CD14-positive monocyte (primary cell): Measurements from ENCODE around the gene TTC28. TPM values are rescaled to one million over a fixed set of nuclear protein-coding genes. Genes with fewer than 3 reads are reported as not detected.

Source experiments
- DNase-seq, 3 donors: peaks; one replicate each; pipeline ENCODE4 v3.0.0-alpha.2; 2011 to 2022
- H2AFZ ChIP-seq: 2 replicates; pipeline ENCODE4 v1.6.0; 2012; ENCODE audit warnings: mild to moderate bottlenecking, low read depth, low read length, inconsistent platforms; ENCODE audit not compliant: insufficient read depth, poor library complexity, severe bottlenecking
- H3K27ac ChIP-seq, 2 donors: 1 replicate in 1 of 2; 2 replicates in 1 of 2; pipeline ENCODE4 v1.5.1; 2012 to 2013; ENCODE audit warnings: low read length in 2 of 2, control low read depth in 1 of 2, inconsistent platforms in 1 of 2, low read depth in 1 of 2, mild to moderate bottlenecking in 1 of 2
- H3K27me3 ChIP-seq, 2 donors: one replicate each; pipeline versions ENCODE4 v1.6.0 to v1.6.1; 2011 to 2013; ENCODE audit warnings: low read length in 2 of 2; ENCODE audit not compliant: control insufficient read depth in 2 of 2, insufficient read depth in 2 of 2
- H3K36me3 ChIP-seq, 2 donors: replicated peaks in 1 of 2; 1 replicate in 1 of 2; 2 replicates in 1 of 2; pipeline versions ENCODE4 v1.5.1 to v1.6.1; 2012 to 2013; ENCODE audit warnings: low read length in 2 of 2, control low read depth in 1 of 2, inconsistent platforms in 1 of 2, mild to moderate bottlenecking in 1 of 2; ENCODE audit not compliant: insufficient read depth in 2 of 2, control insufficient read depth in 1 of 2
- H3K4me1 ChIP-seq, 2 donors: 1 replicate in 1 of 2; 2 replicates in 1 of 2; pipeline versions ENCODE4 v1.5.1 to v1.6.1; 2012 to 2013; ENCODE audit warnings: low read length in 2 of 2, control low read depth in 1 of 2, inconsistent platforms in 1 of 2, mild to moderate bottlenecking in 1 of 2, moderate library complexity in 1 of 2; ENCODE audit not compliant: insufficient read depth in 2 of 2, control insufficient read depth in 1 of 2
- H3K4me2 ChIP-seq: replicated peaks from 2 replicates; pipeline ENCODE3; 2012; ENCODE audit warnings: low read length, moderate library complexity, mild to moderate bottlenecking; ENCODE audit not compliant: poor library complexity, severe bottlenecking; ENCODE audit errors: extremely low read depth
- H3K4me3 ChIP-seq, 3 experiments: fragments of 200-600 bp in 1 of 3; sonication (generic) in 1 of 3; replicated peaks in 1 of 3; 1 replicate in 2 of 3; 2 replicates in 1 of 3; pipeline ENCODE4 v1.5.1; 2011 to 2013; ENCODE audit warnings: low read length in 3 of 3, mild to moderate bottlenecking in 3 of 3, control low read depth in 2 of 3, low read depth in 2 of 3, inconsistent platforms in 1 of 3, moderate library complexity in 1 of 3
- H3K79me2 ChIP-seq: 2 replicates; pipeline ENCODE4 v1.6.0; 2012; ENCODE audit warnings: mild to moderate bottlenecking, control low read depth, inconsistent platforms, low read length, moderate library complexity; ENCODE audit not compliant: insufficient read depth
- H3K9ac ChIP-seq: 2 replicates; pipeline ENCODE4 v1.6.0; 2017; ENCODE audit warnings: low read length, mild to moderate bottlenecking; ENCODE audit not compliant: insufficient read depth, poor library complexity, severe bottlenecking
- H3K9me3 ChIP-seq, 2 donors: replicated peaks in 1 of 2; 1 replicate in 1 of 2; 2 replicates in 1 of 2; pipeline versions ENCODE4 v1.5.1 to v1.6.1; 2012 to 2013; ENCODE audit warnings: low read length in 2 of 2, control low read depth in 1 of 2; ENCODE audit not compliant: control insufficient read depth in 1 of 2, insufficient read depth in 1 of 2
- H4K20me1 ChIP-seq: 2 replicates; pipeline ENCODE4 v1.6.0; 2012; ENCODE audit warnings: mild to moderate bottlenecking, low read length, control low read depth, moderate library complexity; ENCODE audit not compliant: insufficient read depth
- H3K27ac Mint-ChIP-seq, 7 donors: one replicate each; pipeline ENCODE4 v1.8.0; 2020; ENCODE audit warnings: mild to moderate bottlenecking in 7 of 7, mixed read lengths in 7 of 7, moderate library complexity in 6 of 7, inconsistent platforms in 2 of 7
- H3K27me3 Mint-ChIP-seq, 3 donors: one replicate each; pipeline ENCODE4 v1.8.0; 2021 to 2022; ENCODE audit warnings: low read depth in 3 of 3, mild to moderate bottlenecking in 3 of 3, mixed read lengths in 3 of 3, moderate library complexity in 3 of 3, inconsistent platforms in 1 of 3
- H3K36me3 Mint-ChIP-seq, 2 donors: one replicate each; pipeline ENCODE4 v1.8.0; 2020; ENCODE audit warnings: mixed read lengths in 2 of 2, inconsistent platforms in 1 of 2, mild to moderate bottlenecking in 1 of 2
- H3K4me1 Mint-ChIP-seq: one replicate; pipeline ENCODE4 v1.8.0; 2020; ENCODE audit warnings: mild to moderate bottlenecking, mixed read lengths
- H3K4me3 Mint-ChIP-seq, 2 donors: one replicate each; pipeline ENCODE4 v1.8.0; 2020; ENCODE audit warnings: mild to moderate bottlenecking in 2 of 2, mixed read lengths in 2 of 2, moderate library complexity in 1 of 2
- H3K9me3 Mint-ChIP-seq, 7 donors: one replicate each; pipeline ENCODE4 v1.8.0; 2020 to 2022; ENCODE audit warnings: mixed read lengths in 7 of 7, mild to moderate bottlenecking in 6 of 7, moderate library complexity in 6 of 7, inconsistent platforms in 2 of 7
- CTCF ChIP-seq: fragments of 200-600 bp; IDR thresholded peaks from one replicate; pipeline ENCODE4 v1.8.0; 2022; ENCODE audit warnings: antibody characterized with exemption, mild to moderate bottlenecking
- WGBS: methylation state at CpG from one replicate; pipeline ENCODE4 v1.1.5; 2013; ENCODE audit warnings: missing lambda C conversion rate; ENCODE audit not compliant: insufficient coverage; 5-methylcytosine and 5-hydroxymethylcytosine counted together
- intact Hi-C, 2 donors: fragments of 100-400 bp; cut with micrococcal nuclease; formaldehyde crosslinking; loops; one replicate each; pipeline versions ENCODE4 v1.15.0 to v1.15.1; 2023
- polyA plus RNA-seq, 3 donors: library from polyadenylated mRNA; depleted of rRNA in 1 of 3; unstranded in 2 of 3; stranded (reverse) in 1 of 3; fragments of 300-500 nt in 2 of 3; fragments of >200 nt in 1 of 3; fragmentation: Illumina TruSeq in 2 of 3; gene quantifications; 1 replicate in 2 of 3; 2 replicates in 1 of 3; pipeline ENCODE4 v1.2.3, GENCODE V29; 2012 to 2021

Gene TTC28
- polyA plus RNA-seq, 3 donors = 0.24 to 0.61 TPM; not detected in 1

- H3K9ac ChIP-seq = no peak overlapping the region
- no peak for DNase-seq
- no peaks in the 10 kb centered on the region for H3K36me3 ChIP-seq
- no peaks in the 10 kb centered on the region for H3K27me3 ChIP-seq
- no peaks in the 10 kb centered on the region for H3K4me1 ChIP-seq
- Mint-ChIP-seq H3K36me3 (no peaks in the 10 kb centered on the region), H3K4me1 (no peaks in the 10 kb centered on the region), H3K9me3 (peaks cover 6 to 14% (median 11%) of the 10 kb centered on the region in 7 donors), H3K4me3 (no peak overlapping the region), H3K27ac (no peak overlapping the region), H3K27me3 (peaks cover 2 to 3% (median 3%) of the 10 kb centered on the region in 3 donors)
- no peaks in the 10 kb centered on the region for H4K20me1 ChIP-seq
- no peak overlapping the region for H3K4me2 ChIP-seq
- no peaks in the 10 kb centered on the region for H3K79me2 ChIP-seq
- H3K9me3 ChIP-seq = peaks cover 0 to 4% of the 10 kb centered on the region in 2 donors
- H3K4me3 ChIP-seq = no peak overlapping the region
- TF ChIP-seq CTCF = no peak
- intact Hi-C loops = no loop called here
- H3K27ac ChIP-seq = no peak overlapping the region
- H2AFZ ChIP-seq = no peak overlapping the region
- 94% methylated on average over 15 of the region's 15 CpGs for WGBS
These were observed 174.1 kb downstream of the TTC28 start for GRCh38 chr22:28505416-28506149.

GRCh38 chr22:28500006-28500405 lies 179.6 kb downstream of the TTC28 start:
- Histone ChIP-seq H3K9me3 (no peaks in the 10 kb centered on the region), H3K27me3 (no peaks in the 10 kb centered on the region), H3K36me3 (no peaks in the 10 kb centered on the region), H3K9ac (no peak overlapping the region), H2AFZ (no peak overlapping the region), H3K27ac (no peak overlapping the region), H4K20me1 (no peaks in the 10 kb centered on the region), H3K4me1 (no peaks in the 10 kb centered on the region), H3K4me3 (no peak overlapping the region), H3K4me2 (no peak overlapping the region), H3K79me2 (no peaks in the 10 kb centered on the region)
- peaks cover 2 to 5% (median 4%) of the 10 kb centered on the region in 3 donors for H3K27me3 Mint-ChIP-seq
- H3K4me1 Mint-ChIP-seq = no peaks in the 10 kb centered on the region
- no peak for DNase-seq
- H3K27ac Mint-ChIP-seq = no peak overlapping the region
- no peak for TF ChIP-seq CTCF
- H3K4me3 Mint-ChIP-seq = no peak overlapping the region
- no peaks in the 10 kb centered on the region for H3K9me3 Mint-ChIP-seq
- H3K36me3 Mint-ChIP-seq = no peaks in the 10 kb centered on the region
- no CpG with 5 or more reads among the region's 1 CpG for WGBS
- intact Hi-C loops = no loop called here
